ENCODE measurements around the gene TCAF1.

DNA sequence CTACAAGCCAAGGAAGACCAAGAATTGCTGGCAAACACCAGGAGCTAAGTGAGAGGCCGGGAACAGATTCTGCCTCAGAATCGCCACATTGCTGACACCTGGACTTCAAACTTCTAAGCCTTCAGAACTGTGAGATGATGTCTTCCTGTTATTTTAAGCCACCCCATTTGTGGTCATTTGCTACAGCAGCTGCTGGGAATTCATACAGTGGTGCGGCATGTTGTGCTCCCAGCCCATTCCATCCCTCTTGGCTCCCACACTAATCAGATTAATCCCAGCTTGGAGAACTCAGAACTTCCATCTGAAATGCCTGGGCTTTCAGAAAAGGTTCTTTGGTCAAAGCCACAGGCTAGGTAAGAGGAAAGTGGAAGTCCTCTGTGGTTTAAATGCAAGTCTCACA is 24.9 kb downstream of the TCAF1 start:
- TF ChIP-seq, protein P1, sequence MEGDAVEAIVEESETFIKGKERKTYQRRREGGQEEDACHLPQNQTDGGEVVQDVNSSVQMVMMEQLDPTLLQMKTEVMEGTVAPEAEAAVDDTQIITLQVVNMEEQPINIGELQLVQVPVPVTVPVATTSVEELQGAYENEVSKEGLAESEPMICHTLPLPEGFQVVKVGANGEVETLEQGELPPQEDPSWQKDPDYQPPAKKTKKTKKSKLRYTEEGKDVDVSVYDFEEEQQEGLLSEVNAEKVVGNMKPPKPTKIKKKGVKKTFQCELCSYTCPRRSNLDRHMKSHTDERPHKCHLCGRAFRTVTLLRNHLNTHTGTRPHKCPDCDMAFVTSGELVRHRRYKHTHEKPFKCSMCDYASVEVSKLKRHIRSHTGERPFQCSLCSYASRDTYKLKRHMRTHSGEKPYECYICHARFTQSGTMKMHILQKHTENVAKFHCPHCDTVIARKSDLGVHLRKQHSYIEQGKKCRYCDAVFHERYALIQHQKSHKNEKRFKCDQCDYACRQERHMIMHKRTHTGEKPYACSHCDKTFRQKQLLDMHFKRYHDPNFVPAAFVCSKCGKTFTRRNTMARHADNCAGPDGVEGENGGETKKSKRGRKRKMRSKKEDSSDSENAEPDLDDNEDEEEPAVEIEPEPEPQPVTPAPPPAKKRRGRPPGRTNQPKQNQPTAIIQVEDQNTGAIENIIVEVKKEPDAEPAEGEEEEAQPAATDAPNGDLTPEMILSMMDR (IDR thresholded peaks at IDR 0.05): no peak
- TF ChIP-seq POLR2A (IDR thresholded peaks at IDR 0.05; ENCODE audit: low read depth): no peak

Measured in esophagus muscularis mucosa (tissue), 3 donors.